ENCODE measurements around the gene TRIM8.
A peak's percentile ranks its signal among the peaks of the same experiment; 100 is the strongest.

TRIM8 gene, protein sequence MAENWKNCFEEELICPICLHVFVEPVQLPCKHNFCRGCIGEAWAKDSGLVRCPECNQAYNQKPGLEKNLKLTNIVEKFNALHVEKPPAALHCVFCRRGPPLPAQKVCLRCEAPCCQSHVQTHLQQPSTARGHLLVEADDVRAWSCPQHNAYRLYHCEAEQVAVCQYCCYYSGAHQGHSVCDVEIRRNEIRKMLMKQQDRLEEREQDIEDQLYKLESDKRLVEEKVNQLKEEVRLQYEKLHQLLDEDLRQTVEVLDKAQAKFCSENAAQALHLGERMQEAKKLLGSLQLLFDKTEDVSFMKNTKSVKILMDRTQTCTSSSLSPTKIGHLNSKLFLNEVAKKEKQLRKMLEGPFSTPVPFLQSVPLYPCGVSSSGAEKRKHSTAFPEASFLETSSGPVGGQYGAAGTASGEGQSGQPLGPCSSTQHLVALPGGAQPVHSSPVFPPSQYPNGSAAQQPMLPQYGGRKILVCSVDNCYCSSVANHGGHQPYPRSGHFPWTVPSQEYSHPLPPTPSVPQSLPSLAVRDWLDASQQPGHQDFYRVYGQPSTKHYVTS

DNA sequence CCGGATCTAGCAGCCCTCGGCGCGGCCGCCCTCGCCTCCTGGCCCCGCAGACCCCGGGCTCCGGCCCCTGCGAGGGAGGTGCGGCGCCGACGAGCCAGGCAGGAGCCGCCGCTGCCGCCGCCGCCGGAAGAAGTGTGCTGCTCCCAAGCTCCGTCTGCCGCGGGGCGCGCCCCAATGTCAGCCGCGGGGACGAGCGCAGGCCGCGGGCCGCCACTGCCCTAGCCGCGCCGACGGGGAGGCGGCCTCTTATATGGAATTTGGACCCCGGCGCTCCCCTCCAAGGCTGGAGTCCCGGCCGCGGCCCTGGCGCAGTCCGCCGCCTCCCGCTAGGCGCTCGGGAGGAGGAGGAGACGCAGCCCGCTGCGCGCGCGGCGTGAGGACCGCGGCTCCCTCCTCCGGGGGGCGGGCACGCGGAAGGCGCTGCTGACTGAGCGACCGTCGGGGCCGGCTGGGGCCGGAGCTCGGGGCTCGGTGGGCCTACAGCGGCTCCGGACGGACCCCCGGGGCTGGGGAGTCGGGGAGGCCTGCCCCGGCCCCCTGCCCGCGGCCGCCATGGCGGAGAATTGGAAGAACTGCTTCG lies at the start of gene TRIM8:
Gene TRIM8 (plus strand): TSS at position 414 of the 580 bp plus-strand sequence. CDS start 139 bp downstream, at position 553.
- DNase-seq: no peak

DNA sequence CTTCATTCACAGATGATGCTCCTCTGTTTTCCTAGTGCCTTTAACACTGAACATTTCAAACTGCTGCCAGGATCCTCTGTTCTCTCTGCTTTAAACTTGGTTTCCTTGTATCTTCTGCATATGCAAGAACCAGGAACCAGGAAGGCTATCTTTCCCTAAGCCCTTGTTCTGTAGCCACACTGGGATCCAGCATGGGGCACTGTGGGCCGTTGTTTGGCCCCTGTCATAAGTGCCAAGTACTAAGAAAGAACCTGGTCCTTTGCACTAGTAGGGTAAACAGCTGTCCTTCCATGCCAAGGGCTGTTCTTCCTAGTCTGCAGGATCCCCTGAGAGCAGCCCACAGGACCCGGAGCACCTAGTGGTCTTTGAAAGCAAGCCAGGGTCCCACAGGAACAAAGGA lies 49.0 kb upstream of the TRIM8 start:
- no peak for DNase-seq

DNA sequence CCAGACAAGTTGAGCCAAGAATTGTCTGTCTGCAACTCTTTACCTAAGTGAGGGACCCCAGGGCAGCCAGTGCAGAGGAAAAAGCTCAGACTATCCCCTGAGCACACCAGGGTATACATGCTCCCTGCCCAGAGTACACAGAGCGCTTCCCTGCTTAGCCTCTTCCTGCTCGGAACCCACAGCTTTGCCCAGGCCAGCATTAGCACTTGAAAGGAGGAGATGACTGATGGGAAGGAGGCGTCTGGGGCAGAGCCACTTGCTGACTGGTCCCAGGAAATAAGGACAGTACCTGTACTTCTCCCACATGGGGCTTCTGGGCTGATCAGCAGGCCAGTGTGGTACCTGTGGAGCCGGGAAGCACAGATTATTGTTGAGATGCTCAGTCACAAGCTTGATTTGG lies 48.4 kb upstream of the TRIM8 start:
- DNase-seq: no peak

DNA sequence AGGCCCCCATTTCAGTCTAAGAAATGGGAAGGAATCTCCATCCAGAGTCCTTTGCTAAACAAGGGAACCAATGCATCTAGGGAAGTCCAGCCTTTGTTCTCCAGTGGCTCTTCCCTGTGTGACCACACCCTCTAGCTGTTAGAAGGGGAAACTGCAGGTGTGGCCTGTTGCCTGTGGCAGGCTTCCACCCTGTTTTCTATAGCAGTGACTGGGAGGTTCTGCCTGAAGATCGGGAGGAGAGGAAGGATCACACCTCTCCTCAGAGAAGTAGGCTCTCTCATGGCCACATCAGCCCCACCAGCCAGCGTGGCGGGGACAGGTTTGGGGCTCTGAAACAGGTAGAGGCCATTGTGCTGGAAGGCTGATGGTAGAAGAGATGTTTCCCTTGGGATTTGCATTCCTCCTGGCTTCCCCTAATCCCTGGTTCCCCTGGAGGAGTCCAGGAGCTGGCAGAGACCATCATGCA lies 47.7 kb upstream of the TRIM8 start:
- DNase-seq: peak; percentile 2

DNA sequence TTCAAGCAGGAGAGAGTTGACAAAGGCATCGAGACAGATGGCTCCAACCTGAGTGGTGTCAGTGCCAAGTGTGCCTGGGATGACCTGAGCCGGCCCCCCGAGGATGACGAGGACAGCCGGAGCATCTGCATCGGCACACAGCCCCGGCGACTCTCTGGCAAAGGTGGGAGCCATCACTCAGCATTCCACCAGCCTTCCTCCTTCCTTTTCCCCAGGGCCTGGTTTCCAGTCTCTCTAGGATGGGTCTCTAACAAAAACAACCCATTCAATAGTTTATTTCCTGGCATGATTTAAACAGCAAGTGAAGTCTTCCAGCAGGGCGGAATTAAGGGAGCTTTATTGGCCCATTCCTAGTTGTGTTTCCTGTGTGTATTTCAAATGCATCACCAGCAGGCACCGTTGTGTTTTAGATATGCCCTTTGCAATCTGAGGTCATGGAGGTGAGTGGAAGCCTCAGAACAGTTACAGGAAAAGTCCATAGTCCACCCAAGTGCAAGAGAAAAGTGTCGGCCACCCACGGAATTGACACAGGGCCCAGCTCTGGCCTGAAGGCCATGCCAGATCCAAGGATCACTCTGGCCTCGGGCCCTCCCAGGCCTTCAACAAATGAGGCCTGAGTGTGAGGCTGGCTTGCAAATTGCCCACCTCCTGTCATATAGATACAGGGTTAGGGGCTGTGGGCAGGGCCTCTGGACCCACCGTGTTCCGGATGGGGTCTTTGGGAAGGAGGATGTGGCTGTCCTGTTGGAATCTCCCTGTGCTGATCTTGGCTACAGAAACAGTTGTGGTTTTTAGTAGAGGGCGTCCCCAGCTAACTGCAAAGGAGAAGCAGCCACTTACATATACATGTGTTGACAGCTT lies 46.9 kb upstream of the TRIM8 start:
- DNase-seq: no peak

DNA sequence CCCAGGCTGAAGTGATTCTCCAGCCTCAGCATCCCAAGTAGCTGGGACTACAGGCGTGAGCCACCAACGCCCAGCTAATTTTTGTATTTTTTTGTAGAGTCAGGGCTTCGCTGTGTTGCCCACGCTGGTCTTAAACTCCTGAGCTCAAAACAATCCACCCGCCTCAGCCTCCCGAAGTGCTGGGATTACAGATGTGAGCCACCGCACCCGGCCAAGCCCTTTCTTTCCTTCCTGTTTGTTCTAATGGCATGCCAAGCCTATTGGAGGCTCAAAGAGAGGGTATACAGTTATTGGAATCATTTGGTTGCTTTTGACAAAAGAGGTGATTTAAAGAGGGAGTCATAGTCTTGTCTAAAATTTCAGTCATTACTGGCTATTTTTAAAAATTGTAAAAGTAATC lies 46.0 kb upstream of the TRIM8 start:
- no peak for DNase-seq

DNA sequence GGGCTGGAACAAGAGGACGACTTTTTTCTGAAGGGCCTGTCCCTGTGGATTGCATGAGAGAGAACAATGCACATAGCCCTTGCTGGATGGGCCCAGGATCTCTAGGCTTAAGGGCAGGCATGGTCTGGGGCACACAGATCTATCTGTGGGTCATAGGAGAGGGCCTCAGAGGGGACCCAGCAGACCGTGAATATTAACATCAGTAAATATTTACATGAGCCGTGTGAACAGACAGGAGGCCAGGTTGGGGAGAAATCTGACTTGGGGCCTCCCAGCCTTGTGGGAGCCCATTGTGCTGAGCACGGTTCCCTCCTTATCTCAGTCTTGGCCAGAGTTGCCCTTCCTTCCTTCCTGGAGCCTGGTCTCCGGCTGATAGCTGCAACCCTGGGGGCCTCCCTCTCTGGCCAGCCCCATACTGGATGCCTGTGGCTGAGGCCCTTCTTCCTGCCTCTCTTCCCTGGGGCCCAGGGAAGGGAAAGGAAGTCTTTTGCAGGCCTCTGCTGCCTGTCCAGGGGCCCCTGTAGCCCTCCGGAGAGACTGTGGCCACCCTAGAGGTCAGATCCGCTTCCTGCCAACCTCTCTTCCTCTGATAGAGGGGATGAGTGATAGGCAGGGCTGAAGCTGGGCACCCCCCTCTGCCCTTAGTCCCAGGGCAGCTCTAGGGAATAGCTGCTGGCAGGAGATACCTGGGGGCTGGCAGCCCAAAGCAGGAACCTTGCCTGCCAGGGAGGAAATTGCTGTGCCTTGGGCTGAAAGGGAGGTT lies 44.5 kb upstream of the TRIM8 start:
- no peak for DNase-seq

DNA sequence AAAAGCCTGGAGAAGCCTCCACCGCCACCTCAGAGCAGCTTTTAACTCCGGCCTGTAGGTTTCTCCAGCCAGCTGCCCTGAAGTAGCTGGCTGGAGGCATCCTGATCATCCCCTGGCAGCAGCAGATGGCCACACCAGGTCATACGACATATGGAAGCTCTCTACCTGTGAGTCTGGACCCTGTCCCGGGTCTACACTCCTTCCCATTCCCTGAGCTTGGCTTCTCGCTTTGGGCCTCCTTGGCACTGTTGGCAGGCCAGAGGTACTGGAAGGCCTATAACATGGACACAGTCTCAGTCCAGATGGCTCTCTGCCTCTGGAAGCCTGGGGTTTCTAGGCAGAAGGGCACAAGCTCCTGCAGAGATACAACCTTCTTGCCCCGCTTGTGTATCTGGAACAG lies 43.5 kb upstream of the TRIM8 start:
- no peak for DNase-seq

DNA sequence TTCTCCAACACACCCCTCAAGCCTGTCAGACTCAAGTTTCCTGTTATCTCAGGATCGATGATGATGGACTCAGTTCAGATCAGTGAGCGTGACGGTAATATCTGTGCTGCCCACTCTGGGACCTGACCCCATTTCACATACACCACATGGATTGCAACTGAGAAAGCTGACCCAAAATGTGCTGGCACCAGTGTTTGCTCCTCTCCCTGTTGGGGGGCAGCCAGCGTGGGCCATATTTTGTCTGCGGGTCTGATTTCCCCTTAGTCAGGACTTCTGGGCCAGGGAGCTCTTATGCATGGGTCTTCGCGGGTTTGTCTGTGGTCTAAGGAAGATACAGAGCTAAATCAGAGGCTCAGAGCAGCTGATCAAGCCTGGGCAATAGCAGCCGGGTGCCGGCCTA lies 42.6 kb upstream of the TRIM8 start:
- DNase-seq: no peak

DNA sequence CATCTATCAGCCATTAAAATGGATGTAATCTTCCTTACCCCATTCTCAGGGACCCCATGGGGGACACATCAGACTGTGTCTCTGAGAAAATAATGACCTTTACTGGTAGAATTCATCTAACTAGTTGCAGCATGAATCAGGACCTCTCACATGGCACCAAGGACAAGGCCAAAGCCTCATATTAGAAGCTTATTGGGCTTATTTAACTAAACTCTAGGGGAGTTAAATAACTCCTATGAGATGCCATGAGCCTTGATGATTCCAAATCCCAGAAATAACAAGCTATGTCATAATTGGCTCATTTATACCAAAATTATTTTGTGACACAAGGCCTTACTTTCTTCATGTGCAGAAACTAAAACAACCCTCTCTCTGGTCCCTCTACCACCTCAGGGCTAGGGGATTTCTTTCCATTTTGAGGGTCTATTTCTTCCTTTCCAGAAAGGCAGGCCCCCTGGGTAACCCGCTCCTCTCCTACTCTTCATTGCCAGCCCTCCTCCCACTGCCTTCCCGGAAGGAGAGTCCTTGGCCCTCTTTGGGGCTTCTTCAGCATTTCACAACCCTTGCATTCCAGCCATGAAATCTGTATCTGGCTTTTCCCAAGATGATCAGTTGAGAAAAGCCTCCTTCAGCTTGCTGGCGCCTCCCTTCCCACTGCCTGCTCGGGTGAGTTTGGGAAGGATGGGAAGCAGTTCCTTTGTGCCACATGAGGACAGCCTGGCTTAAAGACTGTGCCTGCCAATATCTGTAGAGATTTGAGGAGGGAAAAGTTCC lies 41.8 kb upstream of the TRIM8 start:
- no peak for DNase-seq

DNA sequence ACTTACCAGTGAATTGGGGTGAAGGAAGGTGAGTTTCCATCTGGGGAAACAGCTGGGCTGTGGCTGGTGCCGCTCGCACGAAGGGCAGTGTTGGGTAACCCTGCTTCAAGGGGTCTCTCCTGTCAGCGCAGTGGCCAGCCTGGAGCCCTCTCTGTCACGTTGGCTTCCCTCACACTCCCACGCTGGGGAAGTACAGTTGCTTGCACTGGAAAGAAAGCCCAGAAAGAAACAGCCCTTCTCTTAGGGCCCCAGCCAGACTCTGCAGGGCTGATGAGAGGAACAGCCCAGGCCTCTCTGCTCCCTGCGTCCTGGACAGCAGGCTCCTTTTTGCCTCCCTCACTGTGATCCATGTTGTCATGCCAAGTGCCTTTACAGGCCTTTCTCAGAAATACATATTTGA lies 40.3 kb upstream of the TRIM8 start:
- no peak for DNase-seq

DNA sequence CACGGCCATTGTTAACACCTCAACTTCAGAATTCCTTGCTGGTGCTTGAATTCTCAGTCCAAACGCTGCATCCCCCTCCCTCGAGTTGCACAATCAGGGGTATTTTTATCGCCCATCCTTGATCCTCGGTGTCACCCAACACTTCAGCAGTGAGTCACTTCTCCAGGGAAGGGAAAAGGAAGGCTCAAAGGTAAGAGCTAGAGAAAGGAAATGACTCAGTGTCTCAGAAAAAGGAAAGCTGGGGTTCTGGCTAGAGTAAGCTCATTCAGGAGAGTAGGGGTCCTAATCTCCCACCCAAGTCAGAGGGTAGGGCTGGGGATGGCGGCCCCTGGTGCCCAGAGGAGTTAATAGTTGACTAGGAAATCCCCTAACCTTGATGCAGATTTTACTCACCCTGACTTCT lies 39.8 kb upstream of the TRIM8 start:
- DNase-seq: no peak

DNA sequence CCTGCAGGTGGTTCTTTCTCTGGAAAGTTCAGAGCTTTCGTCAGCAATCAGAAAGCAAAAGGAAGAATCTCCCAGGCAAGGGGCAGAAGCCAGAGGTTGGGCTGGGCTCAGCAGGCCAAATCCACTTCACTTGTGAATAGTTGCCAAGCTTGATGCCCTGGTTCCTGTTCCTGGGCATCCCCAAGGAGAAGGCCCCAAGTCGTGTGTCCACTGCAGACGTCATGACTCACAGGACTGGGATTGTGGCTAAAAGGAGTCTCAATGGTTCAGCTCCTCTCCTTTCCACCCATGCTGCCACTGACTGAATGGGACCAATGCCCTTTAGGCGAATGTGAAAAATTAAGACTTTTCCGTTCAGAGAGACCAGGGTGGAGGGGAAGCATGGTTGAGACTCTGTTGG lies 38.6 kb upstream of the TRIM8 start:
- DNase-seq: no peak

DNA sequence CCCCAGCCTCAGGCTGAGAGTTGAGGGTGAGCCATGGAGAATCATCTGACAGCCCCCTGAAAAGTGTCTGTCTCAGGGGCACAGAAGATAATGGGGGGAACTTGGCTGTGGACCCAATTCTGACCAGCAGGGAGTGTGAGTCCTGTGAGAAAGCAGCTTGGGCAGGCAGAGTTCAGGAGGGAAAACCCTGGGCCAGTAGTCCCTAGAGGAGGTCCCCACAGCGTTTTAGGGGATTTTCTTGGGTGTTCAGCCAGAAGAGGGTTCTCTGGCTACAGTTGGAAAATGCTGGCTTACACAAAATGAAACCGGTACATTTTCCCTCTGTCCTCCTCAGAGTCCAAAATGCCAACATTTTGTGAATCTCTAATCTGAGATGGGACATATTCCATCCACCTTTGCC lies 35.8 kb upstream of the TRIM8 start:
- DNase-seq: no peak

DNA sequence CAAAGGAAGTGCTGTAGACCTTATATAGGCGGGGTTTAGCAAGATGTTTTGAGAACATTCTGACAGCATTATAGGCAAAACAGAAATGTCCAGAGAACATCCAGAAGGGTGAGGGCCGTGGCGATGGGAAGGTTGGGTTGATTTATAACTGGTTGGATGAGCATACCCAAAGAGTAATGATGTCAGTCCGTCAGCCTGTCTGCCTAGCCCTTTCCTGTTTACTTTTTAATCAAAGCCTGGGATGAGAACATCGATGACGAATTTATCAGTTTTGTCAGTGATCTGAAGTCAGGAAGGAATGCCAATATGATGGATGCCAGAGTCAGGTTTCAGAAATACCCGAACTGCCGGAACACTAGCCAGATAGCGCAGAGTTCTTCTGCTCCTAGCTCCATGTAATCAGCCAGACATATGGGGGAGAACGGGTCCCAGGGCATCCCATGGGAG lies 33.8 kb upstream of the TRIM8 start:
- no peak for DNase-seq

DNA sequence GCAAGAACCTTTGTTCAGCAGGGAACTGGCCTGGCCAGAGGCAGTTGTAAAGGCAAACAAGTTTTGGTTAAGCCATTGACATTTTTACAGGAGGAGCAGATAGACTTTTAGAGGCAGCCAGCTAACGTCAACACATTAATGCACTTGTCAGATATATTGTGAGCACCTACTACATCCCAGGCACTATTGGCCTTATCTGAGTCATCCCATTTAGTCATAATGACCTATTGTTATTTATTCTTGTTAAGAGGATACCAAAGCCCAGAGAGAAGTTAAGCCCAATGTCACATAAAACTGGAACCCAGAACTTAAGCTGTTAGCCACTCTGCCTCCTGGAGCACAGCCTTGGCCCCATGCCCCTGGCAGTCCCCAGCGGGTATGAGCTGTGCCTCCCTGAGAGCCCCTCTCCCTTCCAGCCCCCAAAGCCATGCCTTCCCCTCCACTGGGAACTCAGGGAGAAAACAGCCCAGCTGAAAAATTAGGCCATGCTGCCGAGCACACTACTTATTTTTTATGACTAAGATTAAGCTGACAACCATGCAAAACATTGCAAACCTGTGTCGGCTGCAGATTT lies 32.7 kb upstream of the TRIM8 start:
- DNase-seq: no peak

DNA sequence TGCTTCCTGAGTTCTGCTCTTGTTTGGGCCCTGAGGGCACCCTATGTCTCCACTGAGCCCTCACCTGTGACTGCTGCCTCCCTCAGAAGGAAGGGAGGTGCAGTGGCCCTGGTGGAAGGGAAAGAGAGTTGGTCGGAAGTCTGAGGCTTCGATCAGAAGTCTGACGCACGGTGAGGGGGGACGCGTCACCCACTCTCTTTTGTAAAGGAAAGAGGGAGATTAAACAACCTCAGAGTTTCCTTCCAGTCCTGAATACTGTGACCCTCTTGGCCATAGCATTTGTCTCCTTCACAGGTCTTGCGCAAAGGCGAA lies 31.4 kb upstream of the TRIM8 start:
- no peak for DNase-seq

DNA sequence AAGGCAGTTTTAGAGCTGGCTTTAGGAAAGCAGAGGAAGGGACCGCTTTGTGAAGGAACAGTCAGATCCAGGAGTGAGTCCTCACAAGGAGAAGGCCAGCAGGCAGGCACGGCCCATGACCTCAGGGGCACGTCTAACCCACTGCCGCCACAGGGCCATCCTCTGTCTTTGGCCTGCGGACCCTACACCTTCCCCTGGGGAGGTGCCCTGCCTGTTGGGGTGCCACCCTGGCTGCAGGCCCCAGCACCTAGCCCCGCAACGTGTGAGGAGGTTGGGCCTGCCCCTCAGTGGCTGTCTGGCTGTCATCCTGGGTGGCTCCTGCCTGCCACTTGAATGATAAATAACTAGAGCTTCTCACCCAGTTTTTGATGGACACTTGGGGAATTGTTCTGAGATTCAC lies 31.0 kb upstream of the TRIM8 start:
- no peak for DNase-seq

DNA sequence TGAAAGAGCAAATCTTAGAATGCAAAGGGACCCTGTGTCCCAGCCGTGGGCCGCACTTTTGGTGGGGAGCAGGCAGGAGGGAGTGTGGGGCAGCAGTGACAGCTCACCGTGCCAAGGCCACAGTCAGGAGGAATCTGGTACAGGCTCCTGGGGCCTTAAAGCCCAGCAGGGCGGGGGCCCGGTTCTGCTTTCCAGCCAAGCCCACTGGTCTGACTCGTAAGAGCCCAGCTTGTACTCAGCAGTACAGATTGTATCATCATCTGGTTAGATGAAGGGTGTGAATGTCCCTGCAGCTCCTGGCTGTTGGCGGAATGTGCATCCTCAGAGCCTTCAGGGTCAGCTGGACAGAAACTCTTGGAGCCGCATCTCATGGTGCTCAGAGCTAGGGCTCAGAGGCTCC lies 30.5 kb upstream of the TRIM8 start:
- no peak for DNase-seq

DNA sequence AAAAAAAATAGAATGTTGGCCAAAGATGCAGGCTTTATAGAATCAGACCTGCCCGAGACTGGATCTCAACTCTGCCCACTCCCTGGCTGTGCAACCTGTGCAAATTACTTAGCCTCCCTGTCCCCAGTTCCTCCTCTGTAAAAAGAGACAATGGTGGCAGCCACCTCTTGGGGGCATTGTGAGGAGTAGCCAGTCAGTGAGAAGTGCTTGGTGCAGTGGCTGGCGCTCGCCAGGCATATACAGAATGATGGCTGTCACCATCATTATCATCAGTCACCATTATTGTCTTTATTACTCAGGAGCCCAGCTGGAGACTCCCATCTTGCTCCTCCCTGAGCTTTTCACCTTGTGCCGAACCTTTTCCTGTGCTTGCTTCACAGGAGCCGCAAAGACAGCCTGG lies 29.4 kb upstream of the TRIM8 start:
- DNase-seq: no peak

DNA sequence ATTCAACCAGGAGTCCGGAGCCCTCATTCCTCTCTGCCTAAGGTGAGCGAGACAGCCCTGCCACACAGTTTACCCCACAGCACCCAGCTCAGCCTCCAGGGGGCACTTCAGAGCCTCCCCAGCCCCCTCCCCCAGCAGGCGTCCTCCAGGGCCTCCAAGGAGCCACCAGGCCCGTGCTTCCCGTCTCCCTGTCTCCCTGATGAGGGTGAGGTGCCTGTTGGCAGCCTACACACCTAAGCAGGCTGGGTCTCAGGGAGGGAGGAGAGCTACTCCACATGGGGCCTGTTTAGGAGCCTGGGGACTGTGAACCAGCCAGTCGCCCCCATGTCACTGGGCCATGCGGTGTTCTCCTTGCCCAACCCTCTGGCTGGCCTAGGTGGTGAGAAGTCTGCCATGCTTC lies 28.9 kb upstream of the TRIM8 start:
- DNase-seq: no peak
